Measurements from ENCODE around the gene TMC4.

TMC4 gene

GRCh38 chr19:54211235-54211634 lies 38.3 kb upstream of the TMC4 start:
- Mint-ChIP-seq H3K27me3 (ENCODE audit: low read depth, poor library complexity) (peaks cover 7% of the 10 kb centered on the region), H3K4me1 (peaks cover 60% of the 10 kb centered on the region), H3K9me3 (peaks cover 9% of the 10 kb centered on the region), H3K36me3 (ENCODE audit: low read depth) (peaks cover 60% of the 10 kb centered on the region), H3K4me3 (no peak overlapping the region), H3K27ac (peak overlapping the region; percentile 76)
- no peak for TF ChIP-seq CTCF (IDR thresholded peaks at IDR 0.05)
- DNase-seq = no peak

GRCh38 chr19:54209811-54210494 lies 37.0 kb upstream of the TMC4 start:
- DNase-seq = no peak
- TF ChIP-seq CTCF (IDR thresholded peaks at IDR 0.05) = no peak
- Mint-ChIP-seq H3K36me3 (ENCODE audit: low read depth) (peaks cover 68% of the 10 kb centered on the region), H3K27ac (peak overlapping the region; percentile 96), H3K4me1 (peaks cover 71% of the 10 kb centered on the region), H3K9me3 (peaks cover 5% of the 10 kb centered on the region), H3K4me3 (peak overlapping the region; percentile 44), H3K27me3 (ENCODE audit: low read depth, poor library complexity) (peaks cover 3% of the 10 kb centered on the region)

- TF ChIP-seq CTCF (IDR thresholded peaks at IDR 0.05) = no peak
- Mint-ChIP-seq H3K4me3 (no peak overlapping the region), H3K9me3 (peaks cover 5% of the 10 kb centered on the region), H3K27me3 (ENCODE audit: low read depth, poor library complexity) (peaks cover 7% of the 10 kb centered on the region), H3K27ac (peak overlapping the region; percentile 96), H3K4me1 (peaks cover 77% of the 10 kb centered on the region), H3K36me3 (ENCODE audit: low read depth) (peaks cover 72% of the 10 kb centered on the region)
- DNase-seq = no peak
Observed at GRCh38 chr19:54209058-54209810, 36.3 kb upstream of the TMC4 start.

- peak overlapping the region; percentile 22 for H3K4me3 Mint-ChIP-seq
- peaks cover 78% of the 10 kb centered on the region for H3K4me1 Mint-ChIP-seq
- H3K36me3 Mint-ChIP-seq (ENCODE audit: low read depth) = peaks cover 73% of the 10 kb centered on the region
- no peak for DNase-seq
- no peak for TF ChIP-seq CTCF (IDR thresholded peaks at IDR 0.05)
- peak overlapping the region; percentile 96 for H3K27ac Mint-ChIP-seq
- H3K9me3 Mint-ChIP-seq = peaks cover 5% of the 10 kb centered on the region
- peaks cover 7% of the 10 kb centered on the region for H3K27me3 Mint-ChIP-seq (ENCODE audit: low read depth, poor library complexity)
Observed at GRCh38 chr19:54208784-54209057, 35.8 kb upstream of the TMC4 start.

DNA sequence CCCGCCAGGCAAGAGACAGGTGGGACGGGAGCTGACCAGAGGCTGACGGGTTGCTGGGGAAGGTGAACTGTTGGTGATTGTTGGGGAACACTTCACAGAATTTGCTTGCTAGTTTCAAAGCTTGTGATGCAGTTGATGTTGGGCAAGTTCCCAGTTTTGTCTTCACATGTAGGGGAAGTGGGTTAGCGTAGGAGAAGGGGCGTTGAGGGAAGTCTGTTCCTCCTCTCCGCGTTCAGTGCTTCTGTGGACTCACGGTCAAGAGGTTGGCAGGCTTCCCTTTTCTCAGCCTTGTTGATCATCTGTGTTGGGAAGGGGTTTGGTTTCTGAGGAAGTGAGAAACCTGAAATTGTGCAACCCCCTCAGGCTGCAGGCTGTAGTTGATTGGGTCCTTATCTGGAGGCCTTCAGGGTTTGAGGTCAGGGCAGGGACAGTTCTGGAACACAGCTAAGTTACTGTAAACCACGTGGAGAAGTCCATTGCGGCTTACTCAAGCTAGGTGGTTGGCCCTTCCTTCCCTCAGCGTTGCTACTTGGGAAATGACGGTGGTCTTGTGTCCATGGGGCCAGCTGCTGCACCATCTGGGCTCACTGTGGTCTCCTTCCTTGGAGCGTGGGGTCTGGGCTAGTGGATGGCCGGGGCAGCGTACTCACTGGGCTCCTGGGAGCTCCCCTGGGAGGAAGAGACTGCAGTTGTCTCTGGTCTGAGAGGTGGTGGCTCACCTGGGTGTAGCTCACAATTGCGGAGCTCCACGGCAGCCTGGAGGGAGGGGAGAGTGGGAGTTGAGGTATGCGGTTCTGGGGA lies 35.2 kb upstream of the TMC4 start:
- Mint-ChIP-seq H3K27me3 (ENCODE audit: low read depth, poor library complexity) (peaks cover 7% of the 10 kb centered on the region), H3K36me3 (ENCODE audit: low read depth) (peaks cover 75% of the 10 kb centered on the region), H3K27ac (peak overlapping the region; percentile 96), H3K4me3 (peak overlapping the region; percentile 22), H3K9me3 (peaks cover 3% of the 10 kb centered on the region), H3K4me1 (peaks cover 84% of the 10 kb centered on the region)
- no peak for TF ChIP-seq CTCF (IDR thresholded peaks at IDR 0.05)
- DNase-seq = no peak
